Kidney (tissue), 14 donors: ENCODE data around the gene KBTBD4. TPM values are rescaled to one million over a fixed set of nuclear protein-coding genes. Genes with fewer than 3 reads are reported as not detected.

Source experiments
- DNase-seq, 5 donors: peaks; one replicate each; pipeline ENCODE4 v3.0.0-alpha.2; 2013 to 2020
- FAIRE-seq: peaks from 2 replicates; lab custom pipeline; 2012; peaks lifted over from hg19 to GRCh38; lab: Jason Lieb, UNC
- H3K27ac ChIP-seq, 2 donors: one replicate each; pipeline ENCODE4 v1.7.0; 2013; ENCODE audit warnings: low read depth in 2 of 2, low read length in 2 of 2, inconsistent platforms in 1 of 2
- H3K27me3 ChIP-seq: one replicate; pipeline ENCODE4 v1.7.1; 2013; ENCODE audit warnings: low read length, inconsistent platforms; ENCODE audit not compliant: control insufficient read depth, insufficient read depth
- H3K36me3 ChIP-seq, 3 donors: one replicate each; pipeline versions ENCODE4 v1.7.0 to v1.7.1; 2013; ENCODE audit warnings: low read length in 3 of 3, control low read depth in 1 of 3, inconsistent platforms in 1 of 3; ENCODE audit not compliant: insufficient read depth in 3 of 3, control insufficient read depth in 2 of 3
- H3K4me1 ChIP-seq, 3 donors: one replicate each; pipeline versions ENCODE4 v1.7.0 to v1.7.1; 2013; ENCODE audit warnings: low read length in 3 of 3, inconsistent platforms in 1 of 3, low read depth in 1 of 3; ENCODE audit not compliant: control insufficient read depth in 2 of 3, insufficient read depth in 2 of 3
- H3K4me3 ChIP-seq, 3 donors: one replicate each; pipeline versions ENCODE4 v1.7.0 to v1.8.1; 2013; ENCODE audit warnings: low read length in 3 of 3, control low read depth in 1 of 3, inconsistent platforms in 1 of 3
- H3K9ac ChIP-seq, 3 donors: one replicate each; pipeline versions ENCODE4 v1.7.0 to v1.7.1; 2013; ENCODE audit warnings: low read length in 3 of 3, control low read depth in 1 of 3, inconsistent platforms in 1 of 3
- H3K9me3 ChIP-seq, 3 donors: one replicate each; pipeline versions ENCODE4 v1.7.0 to v1.7.1; 2013; ENCODE audit warnings: low read length in 3 of 3, control low read depth in 1 of 3, inconsistent platforms in 1 of 3; ENCODE audit not compliant: control insufficient read depth in 2 of 3, insufficient read depth in 1 of 3
- CTCF ChIP-seq: IDR thresholded peaks from 3 replicates; pipeline ENCODE4 v1.5.1; 2012; ENCODE audit warnings: mild to moderate bottlenecking, moderate library complexity, borderline replicate concordance; ENCODE audit not compliant: insufficient read depth; ENCODE audit errors: extremely low read depth
- intact Hi-C: fragments of 100-400 bp; cut with DNase I; formaldehyde crosslinking; loops from one replicate; pipeline ENCODE4 v1.11.1; 2022
- polyA plus RNA-seq: library from polyadenylated mRNA; stranded (reverse); fragments of 350-450 nt; fragmentation: Illumina TruSeq; extraction: RNeasy Lipid Tissue Mini Kit (QIAGEN cat#74804); gene quantifications from one replicate; pipeline ENCODE4 v1.2.3, GENCODE V29; 2014; ENCODE audit warnings: low read depth, low replicate concordance; ENCODE audit not compliant: insufficient read depth
- total RNA-seq: library from RNA; stranded (reverse); fragmentation: NEBNext Ultra II Directional; extraction: Animal tissue kit (Norgen Biotek cat#: 25700); gene quantifications from one replicate; pipeline ENCODE4 v1.2.1, GENCODE V29; 2021
- donor health status: control.
- donor health status: control.
- donor health status: control.
- donor health status: control.
- donor health status: control.
- donor health status: DM: yes; HTN: yes; CAD: no.
- donor health status: Normal renal cell carcinoma (clear cell type).

The KBTBD4 gene
- total and polyA plus RNA-seq, 2 donors from 2014 or later, result 16.7 to 20.1 TPM

GRCh38 chr11:47570651-47571356, 8.0 kb downstream of the KBTBD4 start:
- no peak for TF ChIP-seq CTCF
- no peaks in the 10 kb centered on the region for H3K27me3 ChIP-seq
- no peak for DNase-seq
- intact Hi-C loops, result no loop called here
- H3K4me3 ChIP-seq, result no peak overlapping the region
- peaks cover 0 to 8% (median 2%) of the 10 kb centered on the region in 3 donors for H3K4me1 ChIP-seq
- no peak for FAIRE-seq
- no peak overlapping the region for H3K27ac ChIP-seq
- no peak overlapping the region for H3K9ac ChIP-seq
- peaks cover 2 to 28% (median 27%) of the 10 kb centered on the region in 3 donors for H3K36me3 ChIP-seq
- H3K9me3 ChIP-seq, result no peaks in the 10 kb centered on the region

- TF ChIP-seq CTCF, result no peak
- DNase-seq (no peak), FAIRE-seq (no peak)
- Histone ChIP-seq H3K27me3 (no peaks in the 10 kb centered on the region), H3K27ac (no peak overlapping the region), H3K36me3 (peaks cover 2 to 27% (median 26%) of the 10 kb centered on the region in 3 donors), H3K4me1 (peaks cover 0 to 8% (median 6%) of the 10 kb centered on the region in 3 donors), H3K9ac (no peak overlapping the region), H3K9me3 (no peaks in the 10 kb centered on the region), H3K4me3 (no peak overlapping the region)
- intact Hi-C loops, result no loop called here
These were observed 9.1 kb downstream of the KBTBD4 start for GRCh38 chr11:47569646-47570045.

- peaks cover 0 to 8% (median 3%) of the 10 kb centered on the region in 3 donors for H3K36me3 ChIP-seq
- no peaks in the 10 kb centered on the region for H3K27me3 ChIP-seq
- peak in 1 of 5 donors; percentile 57 for DNase-seq
- no peak for TF ChIP-seq CTCF
- peak overlapping the region; percentile 65 to 87 (median 72) for H3K4me3 ChIP-seq
- FAIRE-seq, result no peak
- intact Hi-C loops, result no loop called here
- peak overlapping the region; percentile 47 to 91 (median 57) for H3K9ac ChIP-seq
- no peak overlapping the region for H3K27ac ChIP-seq
- H3K9me3 ChIP-seq, result no peaks in the 10 kb centered on the region
- peaks cover 0 to 8% (median 6%) of the 10 kb centered on the region in 3 donors for H3K4me1 ChIP-seq
These were observed 12.5 kb downstream of the KBTBD4 start for GRCh38 chr11:47566149-47566698.
